Measurements from ENCODE around the gene GRSF1. TPM values are rescaled to one million over a fixed set of nuclear protein-coding genes. Genes with fewer than 3 reads are reported as not detected.

Gene GRSF1
- total RNA-seq, 3 donors from 2014 or later (not counting 1 experiment from before 2014, with no cell fraction given) = 33.4 to 50.8 (median 43.0) TPM

DNA sequence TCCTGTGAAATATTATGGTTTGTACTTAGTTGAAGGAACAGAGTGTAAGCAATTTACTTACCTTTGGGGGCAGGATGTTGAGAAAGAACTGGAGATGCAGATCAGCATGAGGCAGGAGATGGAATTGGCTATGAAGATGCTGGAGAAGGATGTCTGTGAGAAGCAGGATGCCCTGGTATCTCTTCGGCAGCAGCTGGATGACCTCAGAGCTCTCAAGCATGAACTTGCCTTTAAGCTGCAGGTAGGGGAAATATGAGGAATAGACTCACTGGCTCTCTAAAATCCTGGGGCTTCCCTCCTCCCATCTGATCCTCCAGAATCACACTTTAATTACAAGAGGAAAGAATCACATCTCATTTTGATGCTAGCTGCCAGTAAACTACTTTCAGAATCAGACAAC, 51.0 kb downstream of the GRSF1 start:
- Histone ChIP-seq H3K36me3 (ENCODE audit: control insufficient read depth, insufficient read depth, low read length) (peaks cover 26% of the 10 kb centered on the region), H3K4me3 (ENCODE audit: low read length) (no peak overlapping the region), H3K27ac (ENCODE audit: low read length) (no peak overlapping the region), H3K4me1 (ENCODE audit: control insufficient read depth, insufficient read depth, low read length) (no peaks in the 10 kb centered on the region), H3K9me3 (ENCODE audit: control insufficient read depth, insufficient read depth, low read length) (no peaks in the 10 kb centered on the region), H3K27me3 (ENCODE audit: control insufficient read depth, insufficient read depth, low read length) (no peaks in the 10 kb centered on the region)
- H3K36me3 Mint-ChIP-seq = no peaks in the 10 kb centered on the region
- DNase-seq = no peak
- H3K4me1 Mint-ChIP-seq = no peaks in the 10 kb centered on the region
- ATAC-seq = no peak
- H3K27ac Mint-ChIP-seq = no peak overlapping the region
- no peaks in the 10 kb centered on the region for H3K27me3 Mint-ChIP-seq (ENCODE audit: low read depth in 2 of 2)
- 83% methylated on average over 1 of the region's 1 CpG for WGBS (ENCODE audit: insufficient coverage)
- H3K9me3 Mint-ChIP-seq = no peaks in the 10 kb centered on the region
- H3K4me3 Mint-ChIP-seq = no peak overlapping the region
- intact Hi-C loops (cut with micrococcal nuclease) = no loop called here
- TF ChIP-seq, protein P1, sequence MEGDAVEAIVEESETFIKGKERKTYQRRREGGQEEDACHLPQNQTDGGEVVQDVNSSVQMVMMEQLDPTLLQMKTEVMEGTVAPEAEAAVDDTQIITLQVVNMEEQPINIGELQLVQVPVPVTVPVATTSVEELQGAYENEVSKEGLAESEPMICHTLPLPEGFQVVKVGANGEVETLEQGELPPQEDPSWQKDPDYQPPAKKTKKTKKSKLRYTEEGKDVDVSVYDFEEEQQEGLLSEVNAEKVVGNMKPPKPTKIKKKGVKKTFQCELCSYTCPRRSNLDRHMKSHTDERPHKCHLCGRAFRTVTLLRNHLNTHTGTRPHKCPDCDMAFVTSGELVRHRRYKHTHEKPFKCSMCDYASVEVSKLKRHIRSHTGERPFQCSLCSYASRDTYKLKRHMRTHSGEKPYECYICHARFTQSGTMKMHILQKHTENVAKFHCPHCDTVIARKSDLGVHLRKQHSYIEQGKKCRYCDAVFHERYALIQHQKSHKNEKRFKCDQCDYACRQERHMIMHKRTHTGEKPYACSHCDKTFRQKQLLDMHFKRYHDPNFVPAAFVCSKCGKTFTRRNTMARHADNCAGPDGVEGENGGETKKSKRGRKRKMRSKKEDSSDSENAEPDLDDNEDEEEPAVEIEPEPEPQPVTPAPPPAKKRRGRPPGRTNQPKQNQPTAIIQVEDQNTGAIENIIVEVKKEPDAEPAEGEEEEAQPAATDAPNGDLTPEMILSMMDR (IDR thresholded peaks at IDR 0.05) = no peak

DNA sequence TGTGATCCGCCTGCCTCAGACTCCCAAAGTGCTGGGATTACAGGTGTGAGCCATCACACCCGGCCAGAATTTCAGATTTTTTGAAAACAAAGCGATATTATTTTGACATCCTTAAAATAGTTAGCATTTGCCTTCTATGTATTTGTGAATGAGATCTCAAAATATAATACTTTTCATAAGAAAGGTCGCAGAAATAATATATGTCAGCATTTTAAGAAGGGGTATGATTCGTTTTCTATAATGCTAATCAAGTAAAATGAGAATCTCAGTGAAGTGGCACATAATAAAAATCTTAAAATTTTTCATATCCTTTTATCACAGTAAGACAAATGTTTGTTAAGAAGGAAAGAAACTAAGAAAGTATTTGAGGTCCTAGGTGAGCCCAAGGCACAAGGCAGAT, 52.2 kb downstream of the GRSF1 start:
- Histone ChIP-seq H3K27me3 (ENCODE audit: control insufficient read depth, insufficient read depth, low read length) (no peaks in the 10 kb centered on the region), H3K4me1 (ENCODE audit: control insufficient read depth, insufficient read depth, low read length) (no peaks in the 10 kb centered on the region), H3K9me3 (ENCODE audit: control insufficient read depth, insufficient read depth, low read length) (no peaks in the 10 kb centered on the region), H3K4me3 (ENCODE audit: low read length) (no peak overlapping the region), H3K36me3 (ENCODE audit: control insufficient read depth, insufficient read depth, low read length) (peaks cover 28% of the 10 kb centered on the region), H3K27ac (ENCODE audit: low read length) (no peak overlapping the region)
- DNase-seq (no peak), ATAC-seq (no peak)
- Mint-ChIP-seq H3K27me3 (ENCODE audit: low read depth in 2 of 2) (no peaks in the 10 kb centered on the region), H3K27ac (no peak overlapping the region), H3K4me1 (no peaks in the 10 kb centered on the region), H3K4me3 (no peak overlapping the region), H3K36me3 (no peaks in the 10 kb centered on the region), H3K9me3 (no peaks in the 10 kb centered on the region)
- intact Hi-C loops (cut with micrococcal nuclease) = no loop called here
- TF ChIP-seq, protein P1 (IDR thresholded peaks at IDR 0.05) = no peak
- WGBS (ENCODE audit: insufficient coverage) = 97% methylated on average over 2 of the region's 5 CpGs

DNA sequence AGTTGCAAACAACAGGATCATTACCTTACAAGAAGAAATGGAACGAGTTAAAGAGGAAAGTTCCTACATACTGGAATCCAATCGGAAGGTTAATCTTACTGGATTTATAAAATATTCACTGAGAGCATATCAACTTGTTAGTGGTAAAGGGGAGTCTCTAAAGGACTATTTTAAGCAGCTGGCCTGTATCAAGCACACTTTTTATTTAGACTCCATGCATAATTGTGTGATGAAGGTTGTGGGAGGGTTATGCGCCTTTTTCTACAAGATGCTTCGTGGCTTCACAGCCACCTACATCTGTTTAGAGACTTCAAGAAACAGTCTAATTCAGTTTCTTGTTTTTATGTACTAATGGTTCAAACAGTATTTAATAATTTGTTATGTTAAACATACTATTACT, 56.6 kb downstream of the GRSF1 start:
- DNase-seq (no peak), ATAC-seq (no peak)
- TF ChIP-seq, protein P1 (IDR thresholded peaks at IDR 0.05) = no peak
- WGBS (ENCODE audit: insufficient coverage) = no CpG with 5 or more reads among the region's 4 CpGs
- Histone ChIP-seq H3K27ac (ENCODE audit: low read length) (no peak overlapping the region), H3K4me1 (ENCODE audit: control insufficient read depth, insufficient read depth, low read length) (no peaks in the 10 kb centered on the region), H3K9me3 (ENCODE audit: control insufficient read depth, insufficient read depth, low read length) (no peaks in the 10 kb centered on the region), H3K36me3 (ENCODE audit: control insufficient read depth, insufficient read depth, low read length) (peaks cover 18% of the 10 kb centered on the region), H3K4me3 (ENCODE audit: low read length) (no peak overlapping the region), H3K27me3 (ENCODE audit: control insufficient read depth, insufficient read depth, low read length) (no peaks in the 10 kb centered on the region)
- no peaks in the 10 kb centered on the region for H3K4me1 Mint-ChIP-seq
- H3K4me3 Mint-ChIP-seq = no peak overlapping the region
- intact Hi-C loops (cut with micrococcal nuclease) = no loop called here
- H3K27me3 Mint-ChIP-seq (ENCODE audit: low read depth in 2 of 2) = no peaks in the 10 kb centered on the region
- no peaks in the 10 kb centered on the region for H3K36me3 Mint-ChIP-seq
- H3K27ac Mint-ChIP-seq = no peak overlapping the region
- H3K9me3 Mint-ChIP-seq = no peaks in the 10 kb centered on the region

DNA sequence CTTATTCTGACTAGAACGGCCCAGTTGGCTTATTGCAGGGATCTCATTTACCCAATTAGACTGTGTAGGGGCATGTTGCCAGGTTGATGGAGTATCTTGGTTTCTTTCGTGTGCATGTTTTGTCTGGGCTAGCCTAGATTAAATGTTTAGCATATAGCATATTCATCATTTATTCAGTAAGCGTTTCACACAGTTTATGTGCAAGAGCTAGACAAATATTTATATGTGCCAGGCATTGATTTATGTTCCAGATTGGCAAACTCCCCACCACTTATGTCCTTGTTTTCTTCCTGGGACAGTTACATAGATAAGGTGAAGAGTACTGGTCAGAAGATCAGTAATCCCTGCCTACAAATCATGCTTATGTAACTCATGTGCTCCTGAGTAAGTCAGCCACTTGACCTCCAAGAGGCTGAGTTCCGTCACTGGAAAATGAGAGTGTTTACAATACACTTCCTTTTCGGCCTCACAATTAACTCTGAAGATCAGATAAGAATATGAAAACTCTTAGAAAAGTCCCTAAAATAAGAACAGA, 60.7 kb downstream of the GRSF1 start:
- H3K27ac Mint-ChIP-seq = no peak overlapping the region
- H3K27ac ChIP-seq (ENCODE audit: low read length) = no peak overlapping the region
- H3K4me3 ChIP-seq (ENCODE audit: low read length) = no peak overlapping the region
- H3K27me3 Mint-ChIP-seq (ENCODE audit: low read depth in 2 of 2) = no peaks in the 10 kb centered on the region
- 90% methylated on average over 3 of the region's 5 CpGs for WGBS (ENCODE audit: insufficient coverage)
- DNase-seq = no peak
- no peak for ATAC-seq
- intact Hi-C loops (cut with micrococcal nuclease) = loop anchor here (5.0 kb wide), 1 partner anchor 53 kb away; no protein-coding TSS in a partner anchor
- H3K9me3 ChIP-seq (ENCODE audit: control insufficient read depth, insufficient read depth, low read length) = no peaks in the 10 kb centered on the region
- no peaks in the 10 kb centered on the region for H3K27me3 ChIP-seq (ENCODE audit: control insufficient read depth, insufficient read depth, low read length)
- H3K36me3 Mint-ChIP-seq = no peaks in the 10 kb centered on the region
- no peaks in the 10 kb centered on the region for H3K4me1 ChIP-seq (ENCODE audit: control insufficient read depth, insufficient read depth, low read length)
- peaks cover 13% of the 10 kb centered on the region for H3K36me3 ChIP-seq (ENCODE audit: control insufficient read depth, insufficient read depth, low read length)
- H3K4me1 Mint-ChIP-seq = no peaks in the 10 kb centered on the region
- H3K4me3 Mint-ChIP-seq = no peak overlapping the region
- no peaks in the 10 kb centered on the region for H3K9me3 Mint-ChIP-seq
- TF ChIP-seq, protein P1 (IDR thresholded peaks at IDR 0.05) = no peak

All from natural killer cell (primary cell).